GM12801 (cell line): ENCODE results near the gene CBX1.

ENCODE experiments used
- TF ChIP-seq, protein P1 (sequence below): IDR thresholded peaks from one replicate; pipeline ENCODE4 v1.5.1; 2011; ENCODE audit warnings: control low read depth; ENCODE audit not compliant: insufficient read length; ENCODE audit errors: extremely low read depth

Gene CBX1

DNA sequence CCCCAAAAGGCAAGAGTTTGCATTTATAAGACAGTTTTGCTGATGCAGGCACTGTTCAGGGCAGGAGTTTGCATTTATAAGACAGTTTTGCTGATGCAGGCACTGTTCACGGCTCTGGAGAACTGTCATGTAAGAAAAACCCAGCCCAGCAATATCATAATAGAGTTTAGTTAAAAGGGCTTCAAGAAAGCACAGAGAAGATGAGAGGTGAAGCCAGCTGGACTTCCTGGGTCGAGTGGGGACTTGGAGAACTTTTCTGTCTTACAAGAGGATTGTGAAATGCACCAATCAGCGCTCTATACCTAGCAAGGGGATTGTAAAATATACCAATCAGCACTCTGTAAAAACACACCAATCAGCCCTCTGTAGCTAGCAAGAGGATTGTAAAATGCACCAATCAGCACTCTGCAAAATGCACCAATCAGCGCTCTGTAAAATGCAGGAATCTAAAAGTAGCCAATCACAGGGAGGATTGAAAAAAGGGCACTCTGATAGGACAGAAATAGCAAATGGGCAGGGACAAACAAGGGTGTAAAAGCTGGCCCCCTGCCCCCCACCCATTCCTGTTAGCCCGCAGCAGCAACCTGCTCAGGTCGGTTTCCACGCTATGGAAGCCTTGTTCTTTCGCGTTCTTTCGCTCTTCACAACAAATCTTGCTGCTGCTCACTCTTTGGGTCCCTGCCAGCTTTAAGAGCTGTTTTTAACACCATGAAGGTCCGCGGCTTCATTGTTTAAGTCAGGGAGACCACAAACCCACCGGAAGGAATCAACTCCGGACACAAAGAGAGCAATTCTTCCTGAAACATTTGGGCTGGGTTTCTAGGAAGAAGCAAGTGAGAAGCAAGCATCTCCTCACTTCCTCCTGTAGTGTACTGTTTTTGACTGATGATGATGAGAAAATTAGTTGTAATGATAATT is 1.8 kb upstream of the CBX1 start:
- TF ChIP-seq, protein P1, sequence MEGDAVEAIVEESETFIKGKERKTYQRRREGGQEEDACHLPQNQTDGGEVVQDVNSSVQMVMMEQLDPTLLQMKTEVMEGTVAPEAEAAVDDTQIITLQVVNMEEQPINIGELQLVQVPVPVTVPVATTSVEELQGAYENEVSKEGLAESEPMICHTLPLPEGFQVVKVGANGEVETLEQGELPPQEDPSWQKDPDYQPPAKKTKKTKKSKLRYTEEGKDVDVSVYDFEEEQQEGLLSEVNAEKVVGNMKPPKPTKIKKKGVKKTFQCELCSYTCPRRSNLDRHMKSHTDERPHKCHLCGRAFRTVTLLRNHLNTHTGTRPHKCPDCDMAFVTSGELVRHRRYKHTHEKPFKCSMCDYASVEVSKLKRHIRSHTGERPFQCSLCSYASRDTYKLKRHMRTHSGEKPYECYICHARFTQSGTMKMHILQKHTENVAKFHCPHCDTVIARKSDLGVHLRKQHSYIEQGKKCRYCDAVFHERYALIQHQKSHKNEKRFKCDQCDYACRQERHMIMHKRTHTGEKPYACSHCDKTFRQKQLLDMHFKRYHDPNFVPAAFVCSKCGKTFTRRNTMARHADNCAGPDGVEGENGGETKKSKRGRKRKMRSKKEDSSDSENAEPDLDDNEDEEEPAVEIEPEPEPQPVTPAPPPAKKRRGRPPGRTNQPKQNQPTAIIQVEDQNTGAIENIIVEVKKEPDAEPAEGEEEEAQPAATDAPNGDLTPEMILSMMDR, result no peak

DNA sequence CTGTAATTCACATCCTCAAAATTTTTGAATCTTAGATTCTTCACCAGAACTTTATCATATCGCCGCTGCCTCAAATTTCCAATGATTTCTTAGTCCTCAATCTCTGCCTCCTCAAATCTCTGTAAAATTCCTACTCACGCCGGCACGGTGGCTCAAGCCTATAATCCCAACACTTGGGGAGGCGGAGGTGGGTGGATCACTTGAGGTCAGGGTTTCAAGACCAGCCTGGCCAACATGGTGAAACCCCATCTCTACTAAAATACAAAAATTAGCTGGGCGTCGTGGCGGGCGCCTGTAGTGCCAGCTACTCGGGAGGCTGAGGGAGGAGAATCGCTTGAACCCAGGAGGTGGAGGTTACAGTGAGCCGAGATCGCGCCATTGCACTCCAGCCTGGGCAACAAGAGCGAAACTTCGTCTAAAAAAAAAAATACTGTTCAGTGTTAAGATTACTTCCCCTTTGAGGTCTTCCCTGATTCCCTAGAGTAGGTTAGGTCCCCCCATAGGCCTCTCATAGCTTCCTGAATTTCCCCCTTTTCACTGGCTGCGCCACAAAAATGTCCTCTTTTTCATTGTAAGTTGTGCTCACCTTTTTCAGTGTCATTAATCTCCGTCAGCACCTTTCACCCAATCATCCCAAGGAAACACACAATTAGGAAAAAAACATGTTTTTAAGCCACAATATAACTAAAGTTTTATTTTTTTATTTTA is 919 bp upstream of the CBX1 start:
- TF ChIP-seq, protein P1, result no peak

DNA sequence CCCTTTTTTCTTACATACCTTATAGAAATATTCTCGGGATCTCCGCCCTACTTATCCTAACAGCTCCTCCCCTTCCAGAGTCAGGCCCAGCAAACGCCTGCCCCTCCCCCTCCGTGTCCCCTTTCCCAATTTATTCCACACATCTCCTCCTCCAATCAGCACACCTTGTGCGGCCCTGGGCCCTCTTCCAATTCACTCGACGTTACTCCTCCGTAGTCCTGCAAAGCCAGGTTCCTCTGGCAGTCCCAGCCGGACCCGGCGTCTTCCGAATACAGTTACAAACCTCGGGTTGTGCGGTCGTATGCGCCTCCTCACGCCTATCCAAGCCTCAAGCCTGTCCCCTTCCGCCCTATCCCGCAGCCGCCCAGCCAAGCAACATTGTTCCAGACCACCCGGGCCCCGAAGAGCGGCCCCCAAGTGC is 677 bp downstream of the CBX1 start:
- TF ChIP-seq, protein P1, result no peak

DNA sequence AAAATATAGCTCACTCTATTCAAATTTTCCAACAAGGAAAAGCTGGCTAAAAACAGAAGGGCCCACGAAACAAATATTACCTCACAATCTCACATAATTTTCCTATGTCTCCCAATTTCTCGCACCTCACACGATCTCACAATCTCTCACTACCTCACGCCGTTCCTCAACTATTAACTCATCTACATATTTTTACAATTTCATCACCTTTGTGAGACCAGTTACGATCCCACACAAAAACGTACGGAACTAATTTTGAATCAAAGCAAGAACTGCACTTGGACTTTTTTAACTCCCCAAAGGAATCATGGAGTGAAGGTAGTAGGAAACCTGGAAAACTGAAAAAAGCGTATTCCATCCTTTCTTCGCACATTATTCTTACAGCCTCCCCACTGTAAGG is 1.1 kb downstream of the CBX1 start:
- TF ChIP-seq, protein P1, result no peak

DNA sequence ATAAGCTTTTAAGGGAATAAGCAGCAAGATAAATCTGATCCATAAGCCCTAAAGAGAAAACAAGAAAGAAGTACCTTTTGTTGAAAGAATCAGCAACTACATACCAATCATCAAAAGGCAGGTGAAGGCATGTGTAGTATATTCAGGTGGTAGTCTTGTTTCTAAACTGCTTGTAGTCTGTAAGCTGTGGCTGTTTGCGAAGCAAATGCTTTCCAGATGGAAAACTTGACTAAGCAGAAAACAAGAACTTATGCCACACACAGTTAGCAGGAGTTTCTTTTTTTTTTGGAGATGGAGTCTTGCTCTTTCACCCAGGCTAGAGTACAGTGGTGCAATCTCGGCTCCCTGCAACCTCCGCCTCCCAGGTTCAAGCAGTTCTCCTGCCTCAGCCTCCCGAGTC is 5.7 kb downstream of the CBX1 start:
- TF ChIP-seq, protein P1, result no peak

DNA sequence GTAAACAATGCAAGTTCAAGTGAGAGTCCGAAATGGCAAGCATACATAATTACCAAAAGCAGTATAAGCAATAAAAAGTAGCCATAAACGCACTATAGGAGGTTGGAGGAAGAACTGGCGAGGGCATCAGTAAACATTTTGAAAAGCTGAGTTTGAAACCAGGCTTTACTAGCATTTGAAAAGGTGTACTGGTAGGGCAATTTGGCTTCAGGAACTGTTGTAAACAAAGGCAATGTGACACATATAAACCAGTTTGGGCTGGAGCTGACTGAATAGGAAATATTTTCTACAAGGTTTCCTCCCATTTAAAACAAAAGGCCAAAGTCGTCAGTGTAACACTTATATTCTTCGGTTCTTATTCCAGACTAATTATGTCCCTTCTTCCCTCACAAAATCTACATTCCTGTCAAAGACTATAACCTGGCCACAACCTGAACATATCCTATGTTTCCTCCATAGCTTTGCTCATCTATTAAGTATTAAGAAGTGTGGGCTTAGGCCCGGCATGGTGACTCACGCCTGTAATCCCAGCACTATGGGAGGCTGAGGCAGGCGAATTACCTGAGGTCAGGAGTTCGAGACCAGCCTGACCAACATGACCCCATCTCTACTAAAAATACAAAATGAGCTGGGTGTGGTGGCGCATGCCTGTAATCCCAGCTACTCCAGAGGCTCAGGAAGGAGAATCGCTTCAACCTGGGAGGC is 7.8 kb downstream of the CBX1 start:
- TF ChIP-seq, protein P1, result no peak

DNA sequence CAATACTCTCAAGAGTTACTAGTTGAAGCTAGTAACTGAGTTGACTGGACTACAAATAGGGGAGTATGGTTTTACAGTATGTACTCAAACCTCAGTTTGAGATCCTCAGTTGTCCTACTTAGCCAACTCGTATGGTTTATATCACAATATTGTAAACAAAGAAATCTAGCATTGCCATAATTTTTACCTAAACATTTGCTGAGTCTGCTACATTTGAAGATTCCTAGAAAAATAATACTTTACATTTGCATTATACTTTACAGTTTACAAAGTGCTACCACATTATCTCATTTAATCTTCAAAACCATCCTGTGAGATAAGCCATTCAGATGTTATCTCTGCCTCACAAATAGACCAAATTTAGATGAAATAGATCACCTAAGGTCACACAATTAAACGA is 16.3 kb downstream of the CBX1 start:
- TF ChIP-seq, protein P1, result no peak
